Stomach (tissue), 4 donors: ENCODE measurements around the gene PHACTR3.

ENCODE experiments used
- EP300 ChIP-seq: sonication (generic); formaldehyde crosslinking; IDR thresholded peaks from one replicate; pipeline ENCODE4 v1.6.1; 2017; ENCODE audit warnings: antibody characterized with exemption
- POLR2A ChIP-seq, 4 donors: fragments of 450-650 bp; IDR thresholded peaks; one replicate each; pipeline ENCODE4 v1.6.1; 2016; ENCODE audit warnings: antibody characterized with exemption in 4 of 4, control low read depth in 2 of 4, mild to moderate bottlenecking in 1 of 4, moderate library complexity in 1 of 4
- POLR2AphosphoS5 ChIP-seq, 3 donors: sonication (generic); formaldehyde crosslinking; IDR thresholded peaks; one replicate each; pipeline ENCODE4 v1.6.1; 2016; ENCODE audit warnings: antibody characterized with exemption in 3 of 3
- TF ChIP-seq, protein P1 (sequence below), 7 experiments: fragments of 450-650 bp in 4 of 7; fragments of 200-600 bp in 3 of 7; sonication (generic) in 3 of 7; IDR thresholded peaks; one replicate each; pipeline ENCODE4 v1.5.1; 2016 to 2019; ENCODE audit warnings: antibody characterized with exemption in 7 of 7, control low read depth in 2 of 7, mild to moderate bottlenecking in 1 of 7

DNA sequence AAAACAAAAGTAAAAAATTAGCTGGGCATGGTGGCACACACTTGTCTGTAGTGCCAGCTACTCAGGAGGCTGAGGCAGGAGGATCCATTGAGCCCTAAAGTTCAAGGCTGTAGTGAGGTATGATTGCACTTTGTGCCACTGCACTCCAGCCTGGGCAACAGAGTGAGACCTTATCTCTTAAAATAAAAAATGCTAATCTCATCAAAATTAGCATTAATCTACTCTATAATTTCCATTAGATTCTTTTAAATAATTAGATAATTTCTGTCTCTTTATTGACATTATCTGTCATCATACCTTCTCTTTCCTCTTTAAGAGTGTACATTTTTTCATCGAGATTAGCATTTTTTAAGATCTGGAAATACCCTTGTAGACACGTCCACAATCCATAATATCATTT is 48.0 kb downstream of the PHACTR3 start:
- no peak for TF ChIP-seq POLR2A (IDR thresholded peaks at IDR 0.05)
- TF ChIP-seq, protein P1, sequence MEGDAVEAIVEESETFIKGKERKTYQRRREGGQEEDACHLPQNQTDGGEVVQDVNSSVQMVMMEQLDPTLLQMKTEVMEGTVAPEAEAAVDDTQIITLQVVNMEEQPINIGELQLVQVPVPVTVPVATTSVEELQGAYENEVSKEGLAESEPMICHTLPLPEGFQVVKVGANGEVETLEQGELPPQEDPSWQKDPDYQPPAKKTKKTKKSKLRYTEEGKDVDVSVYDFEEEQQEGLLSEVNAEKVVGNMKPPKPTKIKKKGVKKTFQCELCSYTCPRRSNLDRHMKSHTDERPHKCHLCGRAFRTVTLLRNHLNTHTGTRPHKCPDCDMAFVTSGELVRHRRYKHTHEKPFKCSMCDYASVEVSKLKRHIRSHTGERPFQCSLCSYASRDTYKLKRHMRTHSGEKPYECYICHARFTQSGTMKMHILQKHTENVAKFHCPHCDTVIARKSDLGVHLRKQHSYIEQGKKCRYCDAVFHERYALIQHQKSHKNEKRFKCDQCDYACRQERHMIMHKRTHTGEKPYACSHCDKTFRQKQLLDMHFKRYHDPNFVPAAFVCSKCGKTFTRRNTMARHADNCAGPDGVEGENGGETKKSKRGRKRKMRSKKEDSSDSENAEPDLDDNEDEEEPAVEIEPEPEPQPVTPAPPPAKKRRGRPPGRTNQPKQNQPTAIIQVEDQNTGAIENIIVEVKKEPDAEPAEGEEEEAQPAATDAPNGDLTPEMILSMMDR (IDR thresholded peaks at IDR 0.05), result no peak
- no peak for TF ChIP-seq POLR2AphosphoS5 (IDR thresholded peaks at IDR 0.05)
- no peak for TF ChIP-seq EP300
